Sigmoid colon (tissue), 7 donors: Measurements from ENCODE around the gene TAAR5. TPM values are rescaled to one million over a fixed set of nuclear protein-coding genes. Genes with fewer than 3 reads are reported as not detected.

Experiments
- DNase-seq: peaks from one replicate; pipeline ENCODE4 v3.0.0-alpha.2; 2019
- H3K27ac ChIP-seq, 4 donors: fragments of 200-600 bp; sonication (generic); one replicate each; pipeline ENCODE4 v1.5.1; 2016 to 2019; ENCODE audit warnings: mild to moderate bottlenecking in 1 of 4
- H3K27me3 ChIP-seq, 3 donors: fragments of 200-600 bp; sonication (generic); one replicate each; pipeline ENCODE4 v1.5.1; 2019; ENCODE audit warnings: mild to moderate bottlenecking in 1 of 3
- H3K36me3 ChIP-seq, 4 donors: fragments of 200-600 bp; sonication (generic); one replicate each; pipeline ENCODE4 v1.5.1; 2016 to 2019
- H3K4me1 ChIP-seq, 4 donors: fragments of 200-600 bp; sonication (generic); one replicate each; pipeline ENCODE4 v1.5.1; 2017 to 2019
- H3K4me3 ChIP-seq, 4 donors: fragments of 200-600 bp; sonication (generic); one replicate each; pipeline ENCODE4 v1.5.1; 2017 to 2019; ENCODE audit warnings: mild to moderate bottlenecking in 2 of 4, moderate library complexity in 1 of 4
- H3K9me3 ChIP-seq, 4 donors: fragments of 200-600 bp in 3 of 4; sonication (generic) in 3 of 4; one replicate each; pipeline versions ENCODE4 v1.5.1 to v1.6.1; 2013 to 2019
- CTCF ChIP-seq, 4 experiments: fragments of 450-650 bp in 3 of 4; fragments of 200-600 bp in 1 of 4; IDR thresholded peaks; one replicate each; pipeline ENCODE4 v1.5.1; 2016 to 2019; ENCODE audit warnings: antibody characterized with exemption in 4 of 4, mild to moderate bottlenecking in 3 of 4, moderate library complexity in 2 of 4
- EP300 ChIP-seq, 4 donors: sonication (generic); formaldehyde crosslinking; IDR thresholded peaks; one replicate each; pipeline ENCODE4 v1.6.1; 2017; ENCODE audit warnings: antibody characterized with exemption in 4 of 4
- POLR2A ChIP-seq, 2 donors: fragments of 450-650 bp; IDR thresholded peaks; one replicate each; pipeline ENCODE4 v1.6.1; 2016; ENCODE audit warnings: antibody characterized with exemption in 2 of 2, mild to moderate bottlenecking in 2 of 2, moderate library complexity in 2 of 2
- POLR2AphosphoS5 ChIP-seq, 4 donors: sonication (generic); formaldehyde crosslinking; IDR thresholded peaks; one replicate each; pipeline ENCODE4 v1.6.1; 2017; ENCODE audit warnings: antibody characterized with exemption in 4 of 4
- WGBS, 2 donors: extraction: QIAGEN DNeasy Blood & Tissue Kit; methylation state at CpG; one replicate each; pipeline ENCODE4 v1.1.7; 2013; 5-methylcytosine and 5-hydroxymethylcytosine counted together
- intact Hi-C: fragments of 100-400 bp; cut with DNase I; formaldehyde crosslinking; loops from one replicate; pipeline ENCODE4 v1.15.1; 2023
- polyA plus RNA-seq, 3 donors: library from polyadenylated mRNA; stranded (reverse); fragments of 200-250 nt; gene quantifications; one replicate each; pipeline ENCODE4 v1.2.3, GENCODE V29; 2013
- small RNA-seq, 3 donors: library from RNA; depleted of rRNA; stranded (forward); fragments of <200 nt; gene quantifications; one replicate each; pipeline ENCODE3, GENCODE V24; 2016
- total RNA-seq, 4 donors: library from RNA; depleted of rRNA; stranded (reverse); fragments of >200 nt; gene quantifications; one replicate each; pipeline ENCODE4 v1.1.0, GENCODE V29; 2016
- donor health status: healthy with polysubstance abuse.
- donor health status: Bipolar disorder and iron deficiency.
- donor health status: healthy.

Gene TAAR5
- total and polyA plus RNA-seq, 7 donors = 0.60 TPM; not detected in 6

- no peak for DNase-seq
- intact Hi-C loops = no loop called here
- TF ChIP-seq POLR2A (IDR thresholded peaks at IDR 0.05) (no peak), POLR2AphosphoS5 (IDR thresholded peaks at IDR 0.05) (no peak), EP300 (IDR thresholded peaks at IDR 0.05) (no peak), CTCF (IDR thresholded peaks at IDR 0.05) (no peak)
- Histone ChIP-seq H3K4me1 (no peaks in the 10 kb centered on the region), H3K27me3 (no peaks in the 10 kb centered on the region), H3K36me3 (no peaks in the 10 kb centered on the region), H3K9me3 (no peaks in the 10 kb centered on the region), H3K4me3 (no peak within 1 kb of the TSS), H3K27ac (no peak within 1 kb of the TSS)
- WGBS, 2 donors = 90 to 95% methylated on average over 2 of the region's 2 CpGs
Observed at GRCh38 chr6:132552372-132552771, 37.2 kb downstream of the TAAR5 start, which contains the start of gene TAAR8. TSS of gene TAAR8 (plus strand) at chr6:132552672. CDS start at chr6:132552693, 21 bp downstream.

GRCh38 chr6:132551214-132551613 is 38.3 kb downstream of the TAAR5 start:
- no peak for TF ChIP-seq EP300 (IDR thresholded peaks at IDR 0.05)
- Histone ChIP-seq H3K27ac (no peak overlapping the region), H3K36me3 (no peaks in the 10 kb centered on the region), H3K27me3 (no peaks in the 10 kb centered on the region), H3K9me3 (no peaks in the 10 kb centered on the region), H3K4me1 (no peaks in the 10 kb centered on the region), H3K4me3 (no peak overlapping the region)
- WGBS, 2 donors = 87% methylated on average over 4 of the region's 4 CpGs
- intact Hi-C loops = no loop called here
- DNase-seq = no peak

- TF ChIP-seq POLR2AphosphoS5 (IDR thresholded peaks at IDR 0.05) (no peak), EP300 (IDR thresholded peaks at IDR 0.05) (no peak), POLR2A (IDR thresholded peaks at IDR 0.05) (no peak), CTCF (IDR thresholded peaks at IDR 0.05) (no peak)
- DNase-seq = no peak
- 91% methylated on average over 4 of the region's 4 CpGs for WGBS, 2 donors
- H3K4me1 ChIP-seq = no peaks in the 10 kb centered on the region
- no peak overlapping the region for H3K4me3 ChIP-seq
- H3K27me3 ChIP-seq = no peaks in the 10 kb centered on the region
- intact Hi-C loops = no loop called here
- no peaks in the 10 kb centered on the region for H3K9me3 ChIP-seq
- H3K36me3 ChIP-seq = no peaks in the 10 kb centered on the region
- no peak overlapping the region for H3K27ac ChIP-seq
Observed at GRCh38 chr6:132548746-132549463, 40.6 kb downstream of the TAAR5 start.

GRCh38 chr6:132544826-132545225 is 44.7 kb downstream of the TAAR5 start:
- no peaks in the 10 kb centered on the region for H3K27me3 ChIP-seq
- no peak for DNase-seq
- intact Hi-C loops = no loop called here
- no peak for TF ChIP-seq EP300 (IDR thresholded peaks at IDR 0.05)
- TF ChIP-seq CTCF (IDR thresholded peaks at IDR 0.05) = no peak
- TF ChIP-seq POLR2A (IDR thresholded peaks at IDR 0.05) = no peak
- TF ChIP-seq POLR2AphosphoS5 (IDR thresholded peaks at IDR 0.05) = no peak
- H3K4me3 ChIP-seq = no peak overlapping the region
- no peak overlapping the region for H3K27ac ChIP-seq
- no peaks in the 10 kb centered on the region for H3K9me3 ChIP-seq
- no peaks in the 10 kb centered on the region for H3K36me3 ChIP-seq
- H3K4me1 ChIP-seq = no peaks in the 10 kb centered on the region

Small RNAs within 50 kb of the gene (small RNA-seq; reads per million reads assigned to genes)
- 0 reads per million in 3 donors for gene TAAR7P

Other genes with a start within 250 kb of the TAAR5 start
- gene MOXD1, start 188.3 kb downstream of the TAAR5 start, total RNA-seq = 10 to 100 TPM in 3 of 4 donors, 1 to 10 TPM in 1; 9.4 to 20.8 (median 11.7) TPM
- 1 to 10 TPM; 1.2 to 6.6 (median 1.6) TPM for gene MOXD1, start 188.3 kb downstream of the TAAR5 start, polyA plus RNA-seq
- 10 to 100 TPM; 44.6 to 72.5 (median 55.1) TPM for gene STX7, start 76.6 kb downstream of the TAAR5 start, total RNA-seq
- 10 to 100 TPM; 27.1 to 35.8 (median 28.8) TPM for gene STX7, start 76.6 kb downstream of the TAAR5 start, polyA plus RNA-seq
- not detected for gene TAAR9, start 51.5 kb downstream of the TAAR5 start, total RNA-seq
- not detected for gene TAAR9, start 51.5 kb downstream of the TAAR5 start, polyA plus RNA-seq
- gene TAAR8, start 37.1 kb downstream of the TAAR5 start, total RNA-seq = not detected
- not detected for gene TAAR8, start 37.1 kb downstream of the TAAR5 start, polyA plus RNA-seq
- not detected for gene TAAR6, start 19.4 kb downstream of the TAAR5 start, total RNA-seq
- gene TAAR6, start 19.4 kb downstream of the TAAR5 start, polyA plus RNA-seq = not detected
- not detected for gene TAAR2, start 34.5 kb upstream of the TAAR5 start, total RNA-seq
- not detected for gene TAAR2, start 34.5 kb upstream of the TAAR5 start, polyA plus RNA-seq
- not detected for gene TAAR1, start 69.4 kb upstream of the TAAR5 start, total RNA-seq
- not detected for gene TAAR1, start 69.4 kb upstream of the TAAR5 start, polyA plus RNA-seq
- 1 to 10 TPM in 2 of 4 donors, under 1 TPM in 1, not detected in 1; 0.83 to 3.2 (median 2.6) TPM for gene VNN1, start 124.3 kb upstream of the TAAR5 start, total RNA-seq
- 1 to 10 TPM; 1.6 to 3.0 (median 2.4) TPM for gene VNN1, start 124.3 kb upstream of the TAAR5 start, polyA plus RNA-seq
- gene VNN2, start 168.2 kb upstream of the TAAR5 start, total RNA-seq = 1 to 10 TPM in 3 of 4 donors, under 1 TPM in 1; 0.81 to 5.4 (median 3.1) TPM
- 1 to 10 TPM; 3.6 to 5.5 (median 3.9) TPM for gene VNN2, start 168.2 kb upstream of the TAAR5 start, polyA plus RNA-seq
- gene SLC18B1, start 208.9 kb upstream of the TAAR5 start, total RNA-seq = 1 to 10 TPM; 5.6 to 9.1 (median 7.9) TPM
- gene SLC18B1, start 208.9 kb upstream of the TAAR5 start, polyA plus RNA-seq = 1 to 10 TPM; 3.0 to 8.7 (median 4.4) TPM
- 1,000 to 10,000 TPM; 1,300 to 3,522 (median 2,686) TPM for gene RPS12, start 224.8 kb upstream of the TAAR5 start, total RNA-seq
- gene RPS12, start 224.8 kb upstream of the TAAR5 start, polyA plus RNA-seq = 1,000 to 10,000 TPM; 3,038 to 5,166 (median 3,700) TPM